SH-SY5Y (cell line): ENCODE results near the gene TSPAN32.

Experiments used
- GATA2 ChIP-seq: IDR thresholded peaks from 2 replicates; pipeline ENCODE4 v1.6.1; 2011; ENCODE audit warnings: mild to moderate bottlenecking, low read depth, low read length
- GATA3 ChIP-seq: IDR thresholded peaks from 2 replicates; pipeline ENCODE4 v1.6.1; 2011; ENCODE audit warnings: low read depth, mild to moderate bottlenecking, low read length, moderate library complexity

GRCh38 chr11:2316169-2316962 lies 14.6 kb downstream of the TSPAN32 start:
- TF ChIP-seq GATA2 (no peak), GATA3 (no peak)
